Naive thymus-derived CD4-positive, alpha-beta T cell (primary cell): Measurements from ENCODE around the gene NMD3. TPM values are rescaled to one million over a fixed set of nuclear protein-coding genes. Genes with fewer than 3 reads are reported as not detected.

Experiments used
- ATAC-seq: fragments of 150-1000 bp; cut with Tn5 transposase; 2 replicates; pipeline ENCODE4 v1.10.0; 2021; ENCODE audit warnings: mild to moderate bottlenecking, moderate library complexity
- CTCF ChIA-PET: fragments of 350-600 bp; sonication (Branson Sonifier 250); formaldehyde crosslinking; loops from one replicate; lab custom pipeline; 2021; ENCODE audit warnings: antibody characterized with exemption; lab: Charles Lee
- POLR2A ChIA-PET: fragments of 350-600 bp; sonication (Branson Sonifier 250); formaldehyde crosslinking; loops from one replicate; lab custom pipeline; 2021; ENCODE audit warnings: antibody characterized with exemption, inconsistent platforms; lab: Charles Lee
- DNase-seq, 9 donors: peaks; one replicate each; pipeline versions ENCODE4 v3.0.0 to v3.0.0-alpha.2; 2020 to 2022; ENCODE audit warnings: mixed read lengths in 1 of 9
- H3K27ac ChIP-seq: one replicate; pipeline ENCODE4 v1.7.0; 2013; ENCODE audit warnings: mild to moderate bottlenecking, low read depth, low read length, moderate library complexity
- H3K27me3 ChIP-seq, 2 donors: one replicate each; pipeline ENCODE4 v1.7.0; 2013; ENCODE audit warnings: low read length in 2 of 2, mild to moderate bottlenecking in 2 of 2, moderate library complexity in 2 of 2; ENCODE audit not compliant: control insufficient read depth in 2 of 2, insufficient read depth in 2 of 2
- H3K36me3 ChIP-seq, 3 experiments: 1 replicate in 2 of 3; 2 replicates in 1 of 3; pipeline ENCODE4 v1.7.0; 2013; ENCODE audit warnings: low read length in 3 of 3, mild to moderate bottlenecking in 3 of 3, moderate library complexity in 1 of 3; ENCODE audit not compliant: insufficient read depth in 3 of 3, control insufficient read depth in 2 of 3
- H3K4me1 ChIP-seq, 2 donors: one replicate each; pipeline ENCODE4 v1.7.0; 2013; ENCODE audit warnings: low read length in 2 of 2, mild to moderate bottlenecking in 2 of 2, moderate library complexity in 1 of 2; ENCODE audit not compliant: control insufficient read depth in 2 of 2, insufficient read depth in 2 of 2
- H3K4me3 ChIP-seq: 2 replicates; pipeline ENCODE4 v1.7.0; 2013; ENCODE audit warnings: mild to moderate bottlenecking, low read length
- H3K9me3 ChIP-seq, 3 experiments: 1 replicate in 2 of 3; 2 replicates in 1 of 3; pipeline ENCODE4 v1.7.0; 2013; ENCODE audit warnings: low read length in 3 of 3; ENCODE audit not compliant: control insufficient read depth in 2 of 3
- H3K27ac Mint-ChIP-seq, 9 donors: one replicate each; pipeline ENCODE4 v1.8.0; 2020 to 2022; ENCODE audit warnings: mixed read lengths in 9 of 9, mild to moderate bottlenecking in 8 of 9, moderate library complexity in 5 of 9, inconsistent platforms in 2 of 9
- H3K27me3 Mint-ChIP-seq, 5 donors: one replicate each; pipeline ENCODE4 v1.8.0; 2021 to 2022; ENCODE audit warnings: mixed read lengths in 5 of 5, mild to moderate bottlenecking in 1 of 5
- H3K36me3 Mint-ChIP-seq, 5 donors: one replicate each; pipeline ENCODE4 v1.8.0; 2020 to 2022; ENCODE audit warnings: mixed read lengths in 5 of 5, mild to moderate bottlenecking in 3 of 5, inconsistent platforms in 1 of 5
- H3K4me1 Mint-ChIP-seq, 7 donors: one replicate each; pipeline ENCODE4 v1.8.0; 2020 to 2022; ENCODE audit warnings: mixed read lengths in 7 of 7, mild to moderate bottlenecking in 3 of 7, inconsistent platforms in 1 of 7
- H3K4me3 Mint-ChIP-seq, 10 donors: one replicate each; pipeline ENCODE4 v1.8.0; 2020 to 2022; ENCODE audit warnings: mild to moderate bottlenecking in 10 of 10, mixed read lengths in 10 of 10, moderate library complexity in 6 of 10, inconsistent platforms in 2 of 10
- H3K9me3 Mint-ChIP-seq, 11 donors: one replicate each; pipeline ENCODE4 v1.8.0; 2020 to 2022; ENCODE audit warnings: mixed read lengths in 11 of 11, mild to moderate bottlenecking in 4 of 11, inconsistent platforms in 1 of 11, moderate library complexity in 1 of 11
- intact Hi-C, 2 donors: fragments of 100-400 bp; cut with micrococcal nuclease; formaldehyde crosslinking; loops; one replicate each; pipeline ENCODE4 v1.15.1; 2023
- polyA plus RNA-seq, 2 donors: library from polyadenylated mRNA; unstranded; fragments of 300-500 nt; fragmentation: Illumina TruSeq; gene quantifications; one replicate each; pipeline ENCODE4 v1.2.3, GENCODE V29; 2021
- total RNA-seq, 6 experiments: library from RNA in 5 of 6; stranded (reverse) in 5 of 6; gene quantifications; 1 replicate in 5 of 6; 2 replicates in 1 of 6; pipeline ENCODE4 v1.2.3 and lab custom pipeline; 2021 to 2026

Gene NMD3
- total and polyA plus RNA-seq, 7 experiments from 2014 or later: 37.3 to 52.6 (median 40.7) TPM

DNA sequence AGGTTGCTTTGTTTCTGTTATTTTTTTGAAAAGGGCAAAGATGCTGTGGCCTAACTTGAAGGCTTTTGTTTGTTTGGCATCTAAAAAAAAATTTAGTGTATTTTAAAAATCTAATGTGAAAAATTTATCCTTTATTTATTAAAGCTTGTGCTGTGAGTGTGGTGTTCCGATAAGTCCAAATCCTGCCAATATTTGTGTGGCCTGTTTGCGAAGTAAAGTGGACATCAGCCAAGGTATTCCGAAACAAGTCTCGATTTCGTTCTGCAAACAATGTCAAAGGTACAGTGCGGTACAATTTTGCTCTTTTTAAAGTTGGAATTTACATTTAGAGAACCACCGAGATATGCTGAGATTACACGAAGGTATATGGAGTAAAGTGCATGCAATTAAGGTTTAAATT is 3.7 kb downstream of the NMD3 start:
- ChIA-PET POLR2A (no interaction called here), CTCF (no interaction called here)
- Histone ChIP-seq H3K9me3 (no peaks in the 10 kb centered on the region), H3K27me3 (no peaks in the 10 kb centered on the region), H3K4me1 (peaks cover 18 to 21% of the 10 kb centered on the region in 2 donors), H3K4me3 (no peak overlapping the region), H3K27ac (no peak overlapping the region), H3K36me3 (peaks cover 0 to 25% (median 0%) of the 10 kb centered on the region in 3 experiments)
- peaks cover 0 to 15% (median 11%) of the 10 kb centered on the region in 5 donors for H3K36me3 Mint-ChIP-seq
- H3K9me3 Mint-ChIP-seq: no peaks in the 10 kb centered on the region
- intact Hi-C loops: loop anchor here (5.0 kb wide), 2 partner anchors 88 to 117 kb away; partner anchors contain the start of gene B3GALNT1 (in 1 of the 2)
- DNase-seq (no peak), ATAC-seq (no peak)
- peak overlapping the region in 1 of 10 donors; percentile 21 for H3K4me3 Mint-ChIP-seq
- H3K27me3 Mint-ChIP-seq: no peaks in the 10 kb centered on the region
- H3K27ac Mint-ChIP-seq: no peak overlapping the region
- H3K4me1 Mint-ChIP-seq: peaks cover 12 to 49% (median 36%) of the 10 kb centered on the region in 7 donors

GRCh38 chr3:161230621-161231171 is 9.6 kb downstream of the NMD3 start:
- H3K4me1 Mint-ChIP-seq: peaks cover 0 to 5% (median 0%) of the 10 kb centered on the region in 7 donors
- H3K27me3 Mint-ChIP-seq: no peaks in the 10 kb centered on the region
- DNase-seq: no peak
- no peaks in the 10 kb centered on the region for H3K27me3 ChIP-seq
- ChIA-PET POLR2A (interaction anchor here (1.5 kb wide), 1 partner anchor 9 kb away, joined by 5 read pairs; the partner anchor contains the start of gene NMD3), CTCF (interaction anchor here (1.5 kb wide), 1 partner anchor 9 kb away, joined by 6 read pairs; the partner anchor contains the start of gene NMD3)
- intact Hi-C loops: no loop called here
- H3K4me3 Mint-ChIP-seq: no peak overlapping the region
- no peak overlapping the region for H3K27ac ChIP-seq
- H3K4me1 ChIP-seq: no peaks in the 10 kb centered on the region
- H3K36me3 ChIP-seq: peaks cover 4 to 65% (median 8%) of the 10 kb centered on the region in 3 experiments
- H3K9me3 Mint-ChIP-seq: no peaks in the 10 kb centered on the region
- no peaks in the 10 kb centered on the region for H3K9me3 ChIP-seq
- no peak for ATAC-seq
- H3K27ac Mint-ChIP-seq: no peak overlapping the region
- H3K36me3 Mint-ChIP-seq: peaks cover 0 to 11% (median 10%) of the 10 kb centered on the region in 5 donors
- no peak overlapping the region for H3K4me3 ChIP-seq

DNA sequence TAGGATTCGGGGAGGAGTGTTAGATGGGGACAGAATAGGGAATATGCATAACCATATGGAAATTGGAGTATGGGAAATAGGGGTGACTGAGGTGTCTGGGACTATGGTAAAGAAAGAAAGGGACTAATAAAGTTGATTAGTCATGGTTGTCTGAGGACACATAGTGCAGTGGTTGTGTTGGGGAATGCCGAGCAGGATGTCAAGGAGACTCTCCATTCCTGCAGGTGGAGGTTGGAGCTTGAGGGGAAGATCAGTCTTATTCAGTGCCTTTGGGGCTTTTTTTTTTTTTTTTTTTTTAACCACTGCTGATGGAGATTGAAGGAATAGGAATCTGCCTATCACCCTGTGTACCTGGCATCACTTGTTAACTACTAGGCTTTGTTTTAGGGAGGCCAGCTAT is 10.8 kb downstream of the NMD3 start:
- no peaks in the 10 kb centered on the region for H3K27me3 ChIP-seq
- no peak overlapping the region for H3K27ac ChIP-seq
- Mint-ChIP-seq H3K4me1 (peaks cover 0 to 14% (median 4%) of the 10 kb centered on the region in 7 donors), H3K27me3 (no peaks in the 10 kb centered on the region), H3K27ac (no peak overlapping the region), H3K4me3 (no peak overlapping the region), H3K36me3 (peaks cover 0 to 18% (median 12%) of the 10 kb centered on the region in 5 donors), H3K9me3 (no peaks in the 10 kb centered on the region)
- intact Hi-C loops: no loop called here
- no peaks in the 10 kb centered on the region for H3K4me1 ChIP-seq
- ATAC-seq (no peak), DNase-seq (no peak)
- H3K9me3 ChIP-seq: no peaks in the 10 kb centered on the region
- H3K4me3 ChIP-seq: no peak overlapping the region
- POLR2A ChIA-PET: interaction anchor here (1.5 kb wide), 1 partner anchor 10 kb away, joined by 5 read pairs; the partner anchor contains the start of gene NMD3
- peaks cover 4 to 65% (median 9%) of the 10 kb centered on the region in 3 experiments for H3K36me3 ChIP-seq
- CTCF ChIA-PET: interaction anchor here (1.5 kb wide), 1 partner anchor 10 kb away, joined by 6 read pairs; the partner anchor contains the start of gene NMD3

- Histone ChIP-seq H3K27me3 (no peaks in the 10 kb centered on the region), H3K4me1 (no peaks in the 10 kb centered on the region), H3K36me3 (peaks cover 8 to 66% (median 20%) of the 10 kb centered on the region in 3 experiments), H3K9me3 (no peaks in the 10 kb centered on the region), H3K27ac (no peak overlapping the region), H3K4me3 (no peak overlapping the region)
- peaks cover 0 to 24% (median 14%) of the 10 kb centered on the region in 5 donors for H3K36me3 Mint-ChIP-seq
- H3K27me3 Mint-ChIP-seq: no peaks in the 10 kb centered on the region
- no peak for ATAC-seq
- peaks cover 0 to 23% (median 9%) of the 10 kb centered on the region in 7 donors for H3K4me1 Mint-ChIP-seq
- POLR2A ChIA-PET: interaction anchor here (1.0 kb wide), 1 partner anchor 12 kb away, joined by 4 read pairs; no protein-coding TSS in a partner anchor
- CTCF ChIA-PET: no interaction called here
- intact Hi-C loops: no loop called here
- no peaks in the 10 kb centered on the region for H3K9me3 Mint-ChIP-seq
- no peak overlapping the region for H3K4me3 Mint-ChIP-seq
- DNase-seq: no peak
- H3K27ac Mint-ChIP-seq: no peak overlapping the region
Observed at GRCh38 chr3:161233557-161233956, 12.4 kb downstream of the NMD3 start.

- H3K27ac ChIP-seq: no peak overlapping the region
- H3K9me3 ChIP-seq: no peaks in the 10 kb centered on the region
- DNase-seq (no peak), ATAC-seq (no peak)
- POLR2A ChIA-PET: no interaction called here
- Mint-ChIP-seq H3K27ac (no peak overlapping the region), H3K36me3 (peaks cover 0 to 30% (median 16%) of the 10 kb centered on the region in 5 donors), H3K4me3 (no peak overlapping the region), H3K4me1 (peaks cover 4 to 33% (median 9%) of the 10 kb centered on the region in 7 donors), H3K27me3 (no peaks in the 10 kb centered on the region), H3K9me3 (no peaks in the 10 kb centered on the region)
- CTCF ChIA-PET: no interaction called here
- H3K36me3 ChIP-seq: peaks cover 10 to 56% (median 26%) of the 10 kb centered on the region in 3 experiments
- H3K27me3 ChIP-seq: no peaks in the 10 kb centered on the region
- intact Hi-C loops: loop anchor here in 1 of 2 donors (2.0 kb wide), 1 partner anchor 15 kb away; no protein-coding TSS in a partner anchor
- no peak overlapping the region for H3K4me3 ChIP-seq
- no peaks in the 10 kb centered on the region for H3K4me1 ChIP-seq
Observed at GRCh38 chr3:161236240-161236639, 15.1 kb downstream of the NMD3 start.

- DNase-seq (no peak), ATAC-seq (no peak)
- H3K9me3 ChIP-seq: no peaks in the 10 kb centered on the region
- intact Hi-C loops: no loop called here
- H3K4me3 ChIP-seq: no peak overlapping the region
- no peaks in the 10 kb centered on the region for H3K27me3 ChIP-seq
- POLR2A ChIA-PET: interaction anchor here (1.1 kb wide), 1 partner anchor 18 kb away, joined by 7 read pairs; the partner anchor contains the start of gene NMD3
- Mint-ChIP-seq H3K36me3 (peaks cover 0 to 47% (median 25%) of the 10 kb centered on the region in 5 donors), H3K4me1 (peaks cover 4 to 33% (median 10%) of the 10 kb centered on the region in 7 donors), H3K9me3 (no peaks in the 10 kb centered on the region), H3K4me3 (no peak overlapping the region), H3K27me3 (no peaks in the 10 kb centered on the region), H3K27ac (no peak overlapping the region)
- H3K36me3 ChIP-seq: peaks cover 6 to 50% (median 40%) of the 10 kb centered on the region in 3 experiments
- no peak overlapping the region for H3K27ac ChIP-seq
- CTCF ChIA-PET: no interaction called here
- H3K4me1 ChIP-seq: no peaks in the 10 kb centered on the region
Observed at GRCh38 chr3:161239700-161240099, 18.6 kb downstream of the NMD3 start.
